KMS-11 (cell line): ENCODE measurements around the gene NELL2.
"Not testable (repeated sequence)": the region's sequence is repeated elsewhere in the genome, so short reads cannot be mapped to it uniquely, and the experiment has no call there.

ENCODE experiments used
- H2AFZ ChIP-seq: fragments of 200-600 bp; sonication (generic); 2 replicates; pipeline ENCODE4 v1.6.1; 2016; ENCODE audit warnings: antibody characterized with exemption, mixed run types, low read depth
- H3K27ac ChIP-seq: fragments of 200-600 bp; sonication (generic); 2 replicates; pipeline ENCODE4 v1.6.1; 2016; ENCODE audit warnings: mild to moderate bottlenecking, mixed run types
- H3K27me3 ChIP-seq: fragments of 200-600 bp; sonication (generic); 2 replicates; pipeline ENCODE4 v1.6.1; 2017; ENCODE audit warnings: mild to moderate bottlenecking, low read depth, mixed run types, moderate library complexity; ENCODE audit not compliant: insufficient read depth
- H3K36me3 ChIP-seq: fragments of 200-600 bp; sonication (generic); 2 replicates; pipeline ENCODE4 v1.6.1; 2017; ENCODE audit warnings: mild to moderate bottlenecking, mixed run types; ENCODE audit not compliant: insufficient read depth
- H3K4me1 ChIP-seq: fragments of 200-600 bp; sonication (generic); 2 replicates; pipeline ENCODE4 v1.6.1; 2016; ENCODE audit warnings: mild to moderate bottlenecking, low read depth, mixed run types; ENCODE audit not compliant: poor library complexity, severe bottlenecking
- H3K4me2 ChIP-seq: fragments of 200-600 bp; sonication (generic); 2 replicates; pipeline ENCODE4 v1.7.0; 2016; ENCODE audit warnings: mild to moderate bottlenecking, mixed run types
- H3K4me3 ChIP-seq: fragments of 200-600 bp; sonication (generic); IDR thresholded peaks from 2 replicates; pipeline ENCODE4 v1.6.1; 2017; ENCODE audit warnings: low read depth, low read length, mixed read lengths; ENCODE audit not compliant: insufficient read depth
- H3K79me2 ChIP-seq: fragments of 200-600 bp; sonication (generic); 2 replicates; pipeline ENCODE4 v1.6.1; 2016; ENCODE audit warnings: low read depth, mixed run types; ENCODE audit not compliant: insufficient read depth
- H3K9ac ChIP-seq: fragments of 200-600 bp; sonication (generic); 2 replicates; pipeline ENCODE4 v1.6.1; 2016; ENCODE audit warnings: mild to moderate bottlenecking, mixed run types
- H4K20me1 ChIP-seq: fragments of 200-600 bp; sonication (generic); 2 replicates; pipeline ENCODE4 v1.6.1; 2016; ENCODE audit warnings: mild to moderate bottlenecking, mixed run types; ENCODE audit not compliant: insufficient read depth
- TF ChIP-seq, protein P1 (sequence below): fragments of 200-600 bp; sonication (generic); conservative IDR thresholded peaks from 2 replicates; pipeline ENCODE4 v1.6.1; 2017; ENCODE audit warnings: low read depth, mild to moderate bottlenecking, antibody characterized with exemption, low read length, moderate library complexity, mixed read lengths

The NELL2 gene

DNA sequence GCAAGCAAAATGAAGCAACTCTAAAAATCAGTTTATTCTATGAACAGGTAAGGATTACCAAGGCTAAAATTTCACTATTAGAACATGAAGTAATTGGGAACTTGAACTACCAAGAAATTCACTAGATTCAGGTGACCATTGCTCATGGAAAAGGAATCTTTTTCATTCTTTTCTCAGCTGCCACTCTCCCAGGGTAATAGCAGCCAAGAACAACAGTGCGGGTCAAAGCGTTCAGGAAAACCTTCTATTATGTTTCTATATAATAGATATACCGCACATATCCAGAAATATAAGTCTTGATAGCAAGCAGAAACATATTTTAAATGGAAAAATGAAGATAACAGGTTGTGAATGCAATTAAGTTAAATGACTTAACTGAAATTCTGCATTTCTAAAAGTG lies 125.6 kb downstream of the NELL2 start:
- H3K9ac ChIP-seq, result no peak overlapping the region
- H3K27ac ChIP-seq, result no peak overlapping the region
- no peaks in the 10 kb centered on the region for H3K27me3 ChIP-seq
- no peak overlapping the region for H2AFZ ChIP-seq
- no peaks in the 10 kb centered on the region for H3K79me2 ChIP-seq
- H3K4me3 ChIP-seq, result no peak overlapping the region
- no peak overlapping the region for H3K4me2 ChIP-seq
- no peaks in the 10 kb centered on the region for H3K4me1 ChIP-seq
- H3K36me3 ChIP-seq, result no peaks in the 10 kb centered on the region
- TF ChIP-seq, protein P1, sequence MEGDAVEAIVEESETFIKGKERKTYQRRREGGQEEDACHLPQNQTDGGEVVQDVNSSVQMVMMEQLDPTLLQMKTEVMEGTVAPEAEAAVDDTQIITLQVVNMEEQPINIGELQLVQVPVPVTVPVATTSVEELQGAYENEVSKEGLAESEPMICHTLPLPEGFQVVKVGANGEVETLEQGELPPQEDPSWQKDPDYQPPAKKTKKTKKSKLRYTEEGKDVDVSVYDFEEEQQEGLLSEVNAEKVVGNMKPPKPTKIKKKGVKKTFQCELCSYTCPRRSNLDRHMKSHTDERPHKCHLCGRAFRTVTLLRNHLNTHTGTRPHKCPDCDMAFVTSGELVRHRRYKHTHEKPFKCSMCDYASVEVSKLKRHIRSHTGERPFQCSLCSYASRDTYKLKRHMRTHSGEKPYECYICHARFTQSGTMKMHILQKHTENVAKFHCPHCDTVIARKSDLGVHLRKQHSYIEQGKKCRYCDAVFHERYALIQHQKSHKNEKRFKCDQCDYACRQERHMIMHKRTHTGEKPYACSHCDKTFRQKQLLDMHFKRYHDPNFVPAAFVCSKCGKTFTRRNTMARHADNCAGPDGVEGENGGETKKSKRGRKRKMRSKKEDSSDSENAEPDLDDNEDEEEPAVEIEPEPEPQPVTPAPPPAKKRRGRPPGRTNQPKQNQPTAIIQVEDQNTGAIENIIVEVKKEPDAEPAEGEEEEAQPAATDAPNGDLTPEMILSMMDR, result no peak
- H4K20me1 ChIP-seq, result no peaks in the 10 kb centered on the region

DNA sequence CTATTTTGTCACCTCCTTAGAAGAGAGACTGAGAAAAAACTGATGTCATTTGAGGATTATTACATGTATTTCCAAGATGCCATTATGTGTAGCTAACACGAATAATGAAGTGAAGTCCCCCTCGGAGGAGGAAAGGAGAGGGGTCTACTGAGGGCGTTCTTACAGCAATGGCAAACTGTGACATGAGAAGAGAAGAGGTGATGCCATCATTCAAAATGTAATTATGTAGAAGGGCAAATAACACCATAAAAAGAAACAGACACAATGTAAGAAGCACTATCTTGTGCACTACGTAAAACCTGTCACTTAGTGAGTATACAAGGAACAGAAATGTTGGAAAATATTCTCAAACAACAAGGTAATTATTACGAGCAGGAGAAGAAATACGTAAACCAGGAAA lies 126.5 kb downstream of the NELL2 start:
- no peaks in the 10 kb centered on the region for H3K79me2 ChIP-seq
- H3K27ac ChIP-seq, result no peak overlapping the region
- H3K4me3 ChIP-seq, result no peak overlapping the region
- TF ChIP-seq, protein P1, result no peak
- no peaks in the 10 kb centered on the region for H3K4me1 ChIP-seq
- no peaks in the 10 kb centered on the region for H4K20me1 ChIP-seq
- no peak overlapping the region for H2AFZ ChIP-seq
- H3K27me3 ChIP-seq, result no peaks in the 10 kb centered on the region
- no peak overlapping the region for H3K9ac ChIP-seq
- no peaks in the 10 kb centered on the region for H3K36me3 ChIP-seq
- no peak overlapping the region for H3K4me2 ChIP-seq

DNA sequence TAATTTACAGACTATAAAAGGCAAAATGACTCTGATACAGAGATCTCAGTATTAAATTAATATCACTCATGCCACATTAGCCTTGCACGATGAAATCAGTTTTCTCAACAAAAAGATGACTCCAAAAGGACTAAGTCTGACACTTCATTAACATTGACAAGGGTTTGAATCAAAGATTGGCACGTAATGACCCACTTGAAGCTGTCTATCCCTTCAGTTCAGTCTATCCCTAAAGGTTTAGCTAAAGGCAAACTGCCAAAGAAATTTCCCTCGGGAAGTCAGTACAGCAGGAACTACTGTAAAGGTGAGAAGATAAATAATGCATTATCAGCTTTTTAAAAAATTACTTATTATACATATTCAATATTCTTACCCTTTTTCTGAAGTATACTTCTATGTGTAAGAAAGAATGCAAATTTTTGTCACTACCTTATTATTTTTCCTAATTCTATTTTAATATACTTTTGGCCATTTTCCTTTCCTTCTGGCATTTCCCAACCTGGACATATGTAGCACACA lies 127.1 kb downstream of the NELL2 start:
- H3K4me1 ChIP-seq, result no peaks in the 10 kb centered on the region
- H3K79me2 ChIP-seq, result no peaks in the 10 kb centered on the region
- TF ChIP-seq, protein P1, result no peak
- no peak overlapping the region for H3K4me3 ChIP-seq
- H4K20me1 ChIP-seq, result no peaks in the 10 kb centered on the region
- H2AFZ ChIP-seq, result no peak overlapping the region
- no peak overlapping the region for H3K27ac ChIP-seq
- H3K36me3 ChIP-seq, result no peaks in the 10 kb centered on the region
- no peak overlapping the region for H3K9ac ChIP-seq
- H3K27me3 ChIP-seq, result no peaks in the 10 kb centered on the region
- H3K4me2 ChIP-seq, result no peak overlapping the region

DNA sequence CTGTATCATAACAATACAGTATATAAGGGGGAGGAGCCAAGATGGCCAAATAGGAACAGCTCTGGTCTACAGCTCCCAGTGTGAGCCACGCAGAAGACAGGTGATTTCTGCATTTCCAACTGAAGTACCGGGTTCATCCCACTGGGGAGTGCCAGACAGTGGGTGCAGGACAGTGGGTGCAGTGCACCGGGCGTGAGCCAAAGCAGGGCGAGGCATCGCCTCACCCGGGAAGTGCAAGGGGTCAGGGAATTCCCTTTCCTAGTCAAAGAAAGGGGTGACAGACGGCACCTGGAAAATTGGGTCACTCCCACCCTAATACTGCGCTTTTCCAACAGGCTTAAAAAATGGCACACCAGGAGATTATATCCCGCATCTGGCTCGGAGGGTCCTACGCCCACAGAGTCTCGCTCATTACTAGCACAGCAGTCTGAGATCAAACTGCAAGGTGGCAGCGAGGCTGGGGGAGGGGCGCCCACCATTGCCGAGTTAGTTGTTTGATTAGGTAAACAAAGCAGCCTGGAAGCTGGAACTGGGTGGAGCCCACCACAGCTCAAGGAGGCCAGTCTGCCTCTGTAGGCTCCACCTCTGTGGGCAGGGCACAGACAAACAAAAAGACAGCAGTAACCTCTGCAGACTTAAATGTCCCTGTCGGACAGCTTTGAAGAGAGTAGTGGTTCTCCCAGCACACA lies 134.7 kb downstream of the NELL2 start:
- H2AFZ ChIP-seq, result not testable (repeated sequence)

DNA sequence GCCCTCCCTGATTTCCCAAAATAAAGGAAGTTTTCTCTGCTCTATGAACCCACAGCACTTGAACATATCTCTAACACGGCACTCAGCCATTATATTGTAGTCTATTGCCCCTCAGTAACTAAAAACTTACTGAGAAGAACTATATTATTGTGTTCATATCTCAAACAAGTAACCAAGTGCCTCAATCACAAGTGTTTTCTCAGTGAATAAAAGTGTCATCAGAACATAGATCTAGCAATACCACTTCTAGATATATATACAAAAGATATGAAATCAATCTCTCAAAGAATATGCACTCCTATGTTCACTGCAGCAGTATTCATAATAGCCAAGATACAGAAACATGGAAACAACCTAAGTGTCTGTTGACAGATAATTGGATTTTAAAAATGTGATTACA lies 138.1 kb downstream of the NELL2 start:
- TF ChIP-seq, protein P1, result no peak
- H3K79me2 ChIP-seq, result no peaks in the 10 kb centered on the region
- no peaks in the 10 kb centered on the region for H3K36me3 ChIP-seq
- H4K20me1 ChIP-seq, result no peaks in the 10 kb centered on the region
- no peak overlapping the region for H2AFZ ChIP-seq
- H3K4me1 ChIP-seq, result no peaks in the 10 kb centered on the region
- H3K27me3 ChIP-seq, result no peaks in the 10 kb centered on the region
- no peak overlapping the region for H3K9ac ChIP-seq
- H3K27ac ChIP-seq, result no peak overlapping the region
- no peak overlapping the region for H3K4me3 ChIP-seq
- H3K4me2 ChIP-seq, result no peak overlapping the region

More for the DNA sequence above, 134.7 kb downstream of the NELL2 start:
- not testable (repeated sequence) for H3K79me2 ChIP-seq, H4K20me1 ChIP-seq, H3K36me3 ChIP-seq, H3K9ac ChIP-seq, H3K27me3 ChIP-seq, H3K4me3 ChIP-seq, H3K4me2 ChIP-seq, H3K27ac ChIP-seq, H3K4me1 ChIP-seq
